HG02981 (cell line): ENCODE measurements around the gene CDK2.
"Not testable (repeated sequence)": the region's sequence is repeated elsewhere in the genome, so short reads cannot be mapped to it uniquely, and the experiment has no call there.

Source experiments
- ATAC-seq: cut with Tn5 transposase; IDR thresholded peaks from one replicate; pipeline ENCODE4 v1.9.1; 2021; ENCODE audit warnings: mild to moderate bottlenecking, moderate library complexity; ENCODE audit not compliant: unreplicated experiment

The CDK2 gene

DNA sequence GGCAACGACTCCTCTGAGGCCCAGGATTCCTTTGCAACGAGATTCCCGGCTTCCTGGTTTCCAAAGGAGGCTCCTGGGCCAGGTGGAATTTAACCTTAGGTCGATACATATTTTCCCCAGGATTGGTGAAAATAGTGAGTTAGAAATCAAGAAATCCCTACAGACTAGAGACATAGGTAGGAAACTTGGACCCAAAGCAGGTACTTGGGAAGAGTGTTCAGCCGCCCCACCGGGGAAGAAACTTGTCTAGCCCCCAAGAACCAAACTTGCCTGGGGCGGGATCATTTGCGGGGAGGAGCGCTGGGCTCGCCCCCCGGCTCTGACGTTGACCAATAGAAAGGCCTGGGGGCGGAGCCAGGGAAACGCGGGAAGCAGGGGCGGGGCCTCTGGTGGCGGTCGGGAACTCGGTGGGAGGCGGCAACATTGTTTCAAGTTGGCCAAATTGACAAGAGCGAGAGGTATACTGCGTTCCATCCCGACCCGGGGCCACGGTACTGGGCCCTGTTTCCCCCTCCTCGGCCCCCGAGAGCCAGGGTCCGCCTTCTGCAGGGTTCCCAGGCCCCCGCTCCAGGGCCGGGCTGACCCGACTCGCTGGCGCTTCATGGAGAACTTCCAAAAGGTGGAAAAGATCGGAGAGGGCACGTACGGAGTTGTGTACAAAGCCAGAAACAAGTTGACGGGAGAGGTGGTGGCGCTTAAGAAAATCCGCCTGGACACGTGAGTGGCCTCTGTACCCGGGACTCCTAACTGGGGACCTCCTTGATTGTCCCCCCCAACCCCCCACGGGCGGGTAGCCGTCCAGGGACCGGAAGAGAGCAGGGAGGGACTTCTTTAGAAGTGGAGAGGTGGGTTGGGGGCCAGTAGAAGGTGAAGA, at the start of gene CDK2:
Gene CDK2 (plus strand): TSS at position 423 of the 874 bp plus-strand sequence. CDS start 179 bp downstream, at position 602.
- peak; percentile 94 for ATAC-seq

DNA sequence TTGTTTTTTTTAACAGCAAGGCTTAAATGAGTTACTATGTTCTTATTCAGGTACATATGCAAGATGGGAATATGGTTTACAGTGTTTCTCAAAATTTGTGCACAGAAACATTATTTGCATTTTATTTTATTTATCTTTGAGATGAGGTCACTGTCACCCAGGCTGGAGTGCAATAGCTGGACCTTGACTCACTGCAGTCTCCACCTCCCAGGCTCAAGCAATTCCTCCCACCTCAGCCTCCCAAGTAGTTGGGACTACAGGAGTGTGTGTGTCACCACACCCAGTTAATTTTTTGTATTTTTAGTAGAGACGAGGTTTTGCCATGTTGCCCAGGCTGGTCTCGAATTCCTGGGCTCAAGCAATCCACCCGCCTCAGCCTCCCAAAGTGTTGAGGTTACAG, 47.6 kb upstream of the CDK2 start:
- ATAC-seq = not testable (repeated sequence)

DNA sequence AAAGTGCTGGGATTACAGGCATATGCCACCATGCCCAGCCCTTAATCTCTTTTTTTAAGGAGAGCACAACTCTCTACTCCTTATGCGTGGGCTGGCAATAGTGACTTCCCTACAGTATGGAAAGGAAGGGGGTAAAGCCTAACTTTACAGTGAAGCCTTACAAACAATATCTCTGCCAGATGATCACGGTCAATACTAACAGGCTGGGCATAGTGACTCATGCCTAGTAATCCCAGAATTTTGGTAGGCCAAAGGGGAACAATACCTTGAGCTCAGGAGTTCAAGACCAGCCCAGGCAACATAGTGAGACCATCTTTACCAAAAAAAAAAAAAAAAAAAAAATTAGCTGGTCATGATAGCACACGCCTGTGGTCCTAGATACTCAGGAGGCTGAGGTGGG, 44.5 kb upstream of the CDK2 start:
- no peak for ATAC-seq

DNA sequence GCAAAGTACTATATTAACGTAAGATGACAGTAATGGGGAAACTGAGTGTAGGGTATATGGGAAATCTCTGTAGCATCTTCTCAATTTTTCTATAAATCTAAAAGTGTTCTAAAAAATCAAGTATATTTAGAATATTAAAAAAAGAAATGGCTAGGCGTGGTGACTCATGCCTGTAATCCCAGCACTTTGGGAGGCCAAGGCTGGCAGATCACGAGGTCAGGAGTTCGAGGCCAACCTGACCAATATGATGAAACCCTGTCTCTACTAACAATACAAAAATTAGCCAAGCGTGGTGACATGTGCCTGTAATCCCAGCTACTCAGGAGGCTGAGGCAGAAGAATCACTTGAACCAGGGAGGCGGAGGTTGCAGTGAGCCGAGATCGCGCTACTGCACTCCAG, 43.0 kb upstream of the CDK2 start:
- ATAC-seq = not testable (repeated sequence)

DNA sequence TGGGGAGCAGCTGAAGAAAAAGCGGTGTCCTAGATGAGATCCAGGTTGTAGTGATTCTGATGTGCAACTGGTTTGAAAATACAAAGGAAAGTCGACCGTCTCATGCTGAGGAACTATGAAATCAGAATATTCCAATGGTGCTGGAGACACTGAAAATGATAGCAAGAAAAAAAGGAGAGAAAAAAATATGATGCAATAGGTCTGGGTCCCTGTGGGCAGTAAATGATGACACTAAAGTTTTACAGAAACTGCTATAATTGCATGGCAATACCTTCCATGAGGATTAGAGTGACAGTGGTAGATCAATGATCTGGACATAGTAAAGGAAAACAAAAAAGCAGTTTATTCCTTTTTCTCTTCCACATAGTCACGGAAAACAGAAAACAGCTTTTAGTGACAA, 41.3 kb upstream of the CDK2 start:
- no peak for ATAC-seq

DNA sequence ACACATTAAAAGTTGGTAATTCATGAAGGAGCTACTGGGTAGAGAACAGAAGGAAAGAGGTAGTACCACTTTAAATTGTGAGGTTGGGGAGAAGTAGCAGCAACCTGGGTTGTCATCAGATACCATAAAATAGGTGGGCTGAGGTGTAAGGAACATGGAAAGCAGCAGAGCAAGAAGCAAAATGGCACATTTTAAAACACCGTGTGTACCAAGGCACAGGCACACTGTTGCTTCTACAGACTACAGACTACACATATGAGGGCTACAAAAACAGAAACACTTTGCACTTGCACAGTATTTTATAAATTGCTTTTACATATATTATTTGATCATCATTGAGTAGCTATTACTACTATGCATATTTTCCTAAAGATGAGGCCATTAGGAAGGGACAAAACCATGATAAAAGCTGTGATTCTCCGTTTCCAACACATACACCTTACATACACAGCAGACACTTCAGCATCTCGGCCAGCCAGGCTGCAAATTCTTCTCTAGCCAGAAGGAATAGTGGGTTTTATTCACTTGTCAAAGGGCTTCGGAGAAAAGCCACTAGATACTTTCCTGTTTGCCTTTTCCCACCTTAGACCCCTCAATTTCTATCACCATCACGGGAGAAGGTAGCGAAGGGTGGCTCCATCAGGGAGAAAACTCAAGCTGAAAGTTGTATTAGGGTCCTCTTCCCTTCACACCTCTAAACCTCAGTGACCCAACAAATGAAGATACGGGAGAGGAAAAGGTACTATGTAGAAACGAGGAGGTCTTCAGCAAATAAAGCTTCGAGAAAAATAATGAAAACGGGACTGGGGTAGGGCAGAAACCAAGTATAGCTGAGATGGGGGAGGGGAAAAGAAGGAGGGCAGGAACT, 40.5 kb upstream of the CDK2 start:
- peak; percentile 0 for ATAC-seq

DNA sequence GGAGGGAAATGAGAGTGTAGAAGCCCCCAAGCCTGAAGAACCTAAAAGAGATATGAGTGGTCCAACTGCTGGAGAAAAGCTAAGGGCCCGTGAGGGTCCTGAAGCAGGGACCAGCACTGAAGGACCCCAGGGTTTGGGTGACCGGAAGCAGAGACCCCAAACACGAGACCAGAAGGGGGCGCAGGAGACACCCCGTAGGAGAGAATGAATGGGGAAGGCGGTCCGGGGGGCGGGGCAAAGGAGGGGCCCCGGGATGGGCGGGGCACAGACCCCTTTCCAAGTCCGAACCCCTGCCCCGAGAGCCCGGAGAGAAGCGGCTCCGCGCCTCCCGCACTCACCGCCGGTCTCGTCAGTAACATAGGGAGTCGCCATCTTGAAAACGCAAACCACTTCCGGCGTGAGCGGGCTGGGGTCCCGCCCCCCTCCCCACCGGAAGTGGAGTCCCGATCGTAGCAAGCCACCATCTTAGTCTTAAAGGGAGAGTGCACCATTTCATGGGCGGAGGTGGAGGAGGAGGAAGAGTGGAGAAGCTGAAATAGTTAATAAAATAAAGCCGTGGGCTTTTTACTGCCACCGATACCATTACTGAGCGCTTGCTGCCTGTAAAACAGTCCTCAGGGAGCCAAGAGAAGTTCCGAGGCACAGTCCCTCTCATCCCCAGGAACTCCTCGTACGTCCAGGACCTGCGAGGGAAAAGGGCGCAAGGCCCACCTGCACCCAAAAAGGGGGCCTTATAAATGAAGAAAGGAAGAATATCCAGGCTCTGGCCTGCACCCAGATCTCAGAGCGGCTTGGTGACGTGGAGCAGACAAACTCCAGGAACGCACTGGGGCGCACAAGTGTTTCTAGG, 39.7 kb upstream of the CDK2 start:
- peak; percentile 40 for ATAC-seq

DNA sequence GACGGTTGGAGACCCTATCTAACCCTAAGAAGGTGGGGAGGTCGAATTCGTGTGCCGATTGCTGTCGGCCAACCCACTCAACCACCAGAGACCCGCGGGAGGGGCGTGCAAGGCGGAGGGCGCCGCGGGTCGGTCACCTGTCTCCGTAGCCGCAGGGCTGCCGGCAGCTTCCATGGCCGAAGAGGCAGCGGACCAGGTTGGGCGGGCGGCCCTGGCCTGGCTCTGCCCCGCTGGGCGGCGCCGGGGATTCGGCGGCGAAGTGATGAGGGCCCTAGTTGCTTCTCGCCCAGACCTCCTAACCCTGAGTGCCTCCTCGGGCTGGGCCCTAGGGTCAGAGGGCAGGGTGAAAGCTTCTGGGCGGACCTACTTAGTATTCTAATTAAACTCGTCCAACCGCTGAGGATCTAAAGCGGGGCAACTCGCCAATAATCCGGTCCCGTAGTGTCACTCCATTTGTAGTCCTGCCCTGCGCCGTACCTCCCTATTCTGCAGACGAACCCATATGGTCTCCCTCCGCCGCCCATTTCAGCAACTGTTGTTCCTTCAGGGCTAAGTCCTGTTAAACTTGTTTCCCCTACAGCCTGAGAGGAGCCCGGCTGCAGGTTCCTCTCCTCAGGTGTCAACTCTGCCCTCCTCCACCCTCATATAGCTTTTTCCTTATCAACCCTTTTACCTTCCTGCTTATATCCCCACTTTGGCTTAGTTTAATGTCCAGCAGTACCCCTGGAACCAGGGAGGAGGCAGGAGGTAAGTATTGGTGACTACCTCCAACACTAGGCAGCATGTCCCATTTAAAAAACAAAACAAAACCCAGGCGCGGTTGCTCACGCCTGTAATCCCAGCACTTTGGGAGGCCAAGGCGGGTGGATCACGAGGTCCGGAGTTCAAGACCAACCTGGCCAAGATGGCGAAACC, 38.8 kb upstream of the CDK2 start, which contains the start of gene PYM1:
Gene PYM1 (minus strand): TSS at position 307 of the 915 bp plus-strand sequence. CDS start 133 bp downstream, at position 174.
- peak; percentile 28 for ATAC-seq

DNA sequence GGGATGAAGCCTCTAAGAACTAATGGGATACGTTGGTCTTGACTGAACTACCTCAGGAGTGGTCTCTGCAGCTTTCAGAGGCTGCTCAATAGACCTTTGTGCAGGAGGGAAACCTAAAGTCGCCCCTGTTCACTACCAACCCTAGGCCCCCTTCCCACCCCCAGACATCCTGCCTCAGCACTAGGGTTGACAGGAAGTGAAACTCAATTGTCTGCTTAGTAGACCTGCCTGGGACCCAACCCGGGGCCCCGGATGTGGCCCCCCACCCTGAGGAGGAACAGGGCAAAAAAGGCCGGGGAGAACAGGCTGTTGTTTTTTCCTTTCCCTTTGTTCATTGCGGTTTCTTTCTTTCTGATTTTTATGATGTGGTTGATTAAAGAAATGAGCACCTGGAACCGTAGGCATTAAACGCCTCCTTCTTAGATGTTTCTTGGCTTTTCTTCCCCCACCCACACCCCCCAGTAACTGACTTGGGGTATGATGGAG, 37.3 kb upstream of the CDK2 start:
- peak; percentile 43 for ATAC-seq

DNA sequence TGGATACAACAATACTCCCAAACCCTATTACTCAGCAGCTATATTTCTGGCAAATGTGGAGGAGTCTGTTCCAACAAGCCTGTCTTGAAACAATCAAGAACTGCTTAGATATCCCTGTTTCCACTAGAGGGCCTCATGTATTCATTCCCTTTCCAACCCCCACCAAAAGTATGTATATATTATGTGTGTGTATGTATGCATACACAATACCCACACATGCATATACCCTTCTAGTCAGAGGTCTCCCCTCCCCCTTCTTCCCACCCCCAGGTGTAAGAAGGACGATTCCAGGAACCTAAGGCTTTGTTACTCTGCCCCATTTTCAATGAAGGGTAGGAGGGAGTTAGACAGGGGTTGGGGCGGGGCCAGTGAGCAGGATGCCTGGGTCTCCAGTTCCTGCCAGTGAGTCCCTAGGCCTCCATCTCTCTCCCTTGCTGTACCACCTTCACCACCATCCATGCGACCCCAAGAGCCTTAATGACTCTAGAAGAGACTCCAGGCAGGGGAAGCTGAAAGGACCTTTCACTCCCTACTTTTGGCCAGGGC, 35.8 kb upstream of the CDK2 start, which contains the start of gene DGKA:
Gene DGKA (plus strand): TSS at position 392 of the 546 bp plus-strand sequence. CDS start 5,342 bp downstream, outside the sequence.
- ATAC-seq = no peak

DNA sequence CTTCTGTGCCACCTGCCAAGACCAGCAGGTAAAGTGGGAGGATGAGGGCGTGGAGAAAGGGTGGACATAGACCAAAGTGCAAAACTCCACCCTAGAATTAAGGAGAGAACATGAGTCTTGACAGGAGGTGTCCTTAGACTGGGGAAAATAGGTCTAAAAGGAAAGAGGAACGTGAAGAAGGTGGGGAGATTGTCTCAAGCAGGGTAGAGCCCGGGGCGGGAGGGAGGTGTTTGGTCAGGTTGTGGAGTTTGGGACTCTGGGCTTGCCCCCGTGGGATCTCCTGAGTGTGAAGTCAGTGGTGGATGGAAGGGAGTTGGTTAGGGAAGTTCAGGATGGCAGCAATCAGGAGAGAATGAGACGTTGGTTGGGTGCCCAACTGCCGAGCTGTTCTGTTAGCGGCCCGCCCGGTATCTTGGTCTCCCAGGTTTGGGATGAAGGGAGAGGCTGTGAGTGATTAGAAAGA, 35.3 kb upstream of the CDK2 start:
- ATAC-seq = no peak

DNA sequence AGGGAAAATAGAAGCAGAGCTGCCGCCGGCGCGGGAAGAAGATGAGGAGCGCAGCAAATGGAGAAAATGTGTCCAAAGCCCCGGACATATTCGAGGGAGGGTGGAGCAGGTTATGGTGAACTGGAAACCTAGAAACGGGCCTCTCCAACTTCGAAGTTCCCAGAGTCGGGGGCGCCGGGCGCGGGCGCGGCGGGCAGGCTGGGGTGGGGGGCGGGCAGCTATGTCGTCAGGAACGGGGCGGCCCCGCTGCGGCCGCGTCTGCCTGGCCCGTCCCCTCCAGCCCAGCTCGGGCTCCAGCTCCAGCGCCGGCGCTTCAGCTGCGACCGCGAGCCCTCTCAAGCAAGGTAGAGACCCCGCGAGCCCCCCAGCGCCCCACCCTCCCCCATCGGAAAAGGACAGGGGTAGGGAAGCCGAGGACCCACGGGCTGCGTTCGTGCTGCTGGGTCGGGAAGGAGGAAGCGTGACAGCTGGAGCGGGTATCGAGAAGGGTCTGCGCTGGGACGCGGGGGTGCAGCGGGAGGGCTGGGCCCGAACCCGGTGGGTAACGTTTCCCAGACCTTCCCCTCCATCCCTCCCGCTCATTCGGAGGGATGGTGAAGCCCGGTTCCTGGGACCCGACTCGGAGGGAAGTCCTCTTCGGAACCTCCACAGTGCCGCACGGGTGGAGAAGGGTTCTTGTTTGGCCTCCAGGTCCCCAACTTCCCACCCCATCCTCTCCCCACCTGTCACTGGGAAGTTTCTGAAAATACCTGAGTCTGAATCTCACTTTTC, 34.7 kb upstream of the CDK2 start:
- no peak for ATAC-seq

DNA sequence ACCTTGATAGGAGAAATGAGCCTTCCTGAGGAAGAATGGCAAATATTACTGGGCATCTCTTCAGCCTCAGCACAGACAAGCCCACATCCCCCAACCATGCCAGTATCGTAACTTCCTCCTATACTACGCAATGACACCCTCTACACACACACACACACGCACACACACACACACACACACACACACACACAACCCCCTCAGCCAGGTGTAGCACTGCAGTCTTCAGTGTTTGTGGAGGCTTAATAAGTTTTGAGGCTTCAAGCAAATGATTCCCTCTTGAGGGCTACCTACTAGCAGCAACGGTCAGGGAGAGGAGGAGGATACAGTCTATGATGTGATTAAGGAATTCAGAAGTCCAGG, 34.1 kb upstream of the CDK2 start:
- ATAC-seq = no peak

DNA sequence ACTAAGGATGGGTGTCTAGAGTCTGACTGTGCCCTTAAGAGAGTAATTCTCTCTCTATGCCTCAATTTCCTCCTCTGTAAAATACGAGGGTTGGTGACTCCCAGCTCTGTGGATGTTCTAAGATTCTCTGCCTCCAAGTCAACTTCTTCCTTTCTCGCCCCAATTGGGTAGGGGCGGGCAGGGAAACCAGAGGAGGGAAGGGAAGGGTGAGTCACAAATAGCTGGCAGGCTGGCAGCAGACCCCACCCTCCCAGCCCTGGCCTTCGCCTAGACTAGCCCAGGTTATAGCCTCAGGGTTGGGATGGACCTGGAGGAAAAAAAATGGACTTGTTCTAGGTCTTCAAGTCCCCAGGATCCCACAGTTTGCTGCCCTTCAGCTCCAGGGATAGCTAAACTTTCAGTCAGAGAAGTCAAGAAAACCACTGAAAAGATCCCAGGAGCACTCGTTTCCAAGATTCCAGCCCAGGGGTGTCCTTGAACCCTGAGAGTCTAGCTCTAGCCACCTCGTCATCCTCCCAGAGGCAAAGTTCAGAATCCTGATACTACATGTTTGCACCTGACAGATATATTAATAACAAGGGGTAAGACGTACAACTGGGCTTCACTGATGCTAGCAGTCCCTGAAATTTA, 33.3 kb upstream of the CDK2 start:
- no peak for ATAC-seq

DNA sequence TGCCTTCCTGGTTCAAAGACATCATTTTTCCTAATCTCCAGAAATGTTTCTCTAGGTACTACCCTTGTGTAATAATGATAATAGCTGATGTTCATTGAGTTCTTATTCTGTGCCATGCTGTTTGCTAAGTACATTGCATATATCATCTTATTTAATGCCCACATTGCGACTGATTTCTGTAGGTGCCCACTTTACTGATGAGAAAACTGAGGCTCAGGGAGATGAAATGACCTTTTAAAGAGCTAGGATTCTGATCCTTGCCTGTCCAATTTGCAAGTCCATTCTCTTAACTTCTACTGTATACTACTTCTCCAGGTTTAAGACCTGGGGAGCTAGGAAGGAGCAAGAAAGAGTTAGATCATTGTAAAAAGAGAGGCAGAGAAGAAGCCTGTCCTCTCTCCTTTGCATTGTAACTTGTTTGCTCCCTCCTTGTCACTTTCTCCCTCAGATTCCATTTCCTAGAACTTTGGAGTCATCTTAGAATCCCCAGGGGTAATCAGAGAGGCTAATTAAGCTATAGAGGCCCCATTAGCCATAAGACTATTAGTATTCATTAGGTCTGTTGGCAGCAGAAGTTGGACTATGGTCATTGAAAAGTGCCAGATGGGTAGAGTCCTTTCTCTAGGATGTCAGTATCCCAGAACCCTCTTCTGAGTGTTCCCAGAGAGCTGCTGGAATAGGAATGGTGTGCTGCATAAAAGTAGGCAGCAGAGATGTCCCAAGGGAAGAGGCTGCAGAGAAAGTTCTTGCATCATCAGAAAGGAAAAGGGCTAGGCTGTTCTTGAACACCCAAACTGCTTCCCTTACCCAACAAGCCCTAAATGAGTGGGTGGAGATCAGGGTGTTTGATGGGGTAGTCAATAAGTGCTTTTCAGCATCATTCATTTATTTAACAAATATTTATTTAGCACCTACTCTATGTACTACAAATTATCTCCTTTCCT, 32.6 kb upstream of the CDK2 start:
- ATAC-seq = no peak

DNA sequence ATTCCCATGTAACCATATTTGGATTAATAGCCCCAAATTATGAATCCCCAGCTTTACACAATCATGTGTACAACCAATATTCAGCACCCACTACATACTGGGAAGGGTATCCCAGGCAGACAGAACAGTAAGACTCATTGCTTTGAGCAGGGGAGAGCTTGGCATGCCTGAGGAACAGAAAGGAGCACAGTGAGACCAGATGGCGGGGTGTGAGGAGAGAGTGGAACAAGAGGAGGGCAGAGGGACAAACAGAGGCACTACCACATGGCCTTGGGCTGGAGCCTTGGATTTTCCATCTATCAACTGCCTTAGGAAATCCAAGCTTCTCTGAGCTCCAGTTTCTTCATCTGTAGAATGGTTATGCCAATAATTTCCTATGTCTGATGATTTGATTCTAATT, 31.9 kb upstream of the CDK2 start:
- no peak for ATAC-seq

DNA sequence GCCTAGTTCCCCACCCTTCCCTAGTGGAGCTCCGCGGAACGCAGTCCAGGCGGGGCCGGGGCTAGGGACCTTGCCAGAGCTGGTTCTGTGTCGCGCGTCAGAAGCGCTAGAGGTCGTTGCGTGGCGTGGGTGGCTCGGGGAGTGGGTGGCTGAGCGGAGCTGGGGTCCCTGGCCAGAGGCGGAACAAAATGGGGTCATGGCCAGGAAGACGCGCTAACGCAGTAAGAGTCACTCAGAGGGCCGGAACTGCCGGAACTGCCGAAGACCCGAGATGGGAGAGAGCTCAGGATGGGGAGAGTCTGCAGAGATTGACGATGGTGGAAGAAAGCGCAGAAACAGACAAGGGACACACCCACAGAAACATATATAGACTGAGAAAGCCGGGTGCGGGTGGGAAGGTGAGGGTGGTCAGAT, 30.9 kb upstream of the CDK2 start:
- ATAC-seq = no peak
